Retinal pigment epithelial cell (primary cell): Measurements from ENCODE around the gene KHDC4.
"Not testable (repeated sequence)": the region's sequence is repeated elsewhere in the genome, so short reads cannot be mapped to it uniquely, and the experiment has no call there.

Source experiments
- DNase-seq: peaks from one replicate; pipeline ENCODE4 v3.0.0-alpha.2; 2010; ENCODE audit warnings: low read depth
- H3K4me3 ChIP-seq: 2 replicates; pipeline ENCODE4 v1.5.1; 2011; ENCODE audit warnings: mild to moderate bottlenecking, low read length, control low read depth, moderate library complexity
- TF ChIP-seq, protein P1 (sequence below): conservative IDR thresholded peaks from 2 replicates; pipeline ENCODE4 v1.5.1; 2011; ENCODE audit warnings: low read depth, low read length, control low read depth, inconsistent platforms

The KHDC4 gene

GRCh38 chr1:155900161-155900560 lies 34.1 kb downstream of the KHDC4 start:
- TF ChIP-seq, protein P1, sequence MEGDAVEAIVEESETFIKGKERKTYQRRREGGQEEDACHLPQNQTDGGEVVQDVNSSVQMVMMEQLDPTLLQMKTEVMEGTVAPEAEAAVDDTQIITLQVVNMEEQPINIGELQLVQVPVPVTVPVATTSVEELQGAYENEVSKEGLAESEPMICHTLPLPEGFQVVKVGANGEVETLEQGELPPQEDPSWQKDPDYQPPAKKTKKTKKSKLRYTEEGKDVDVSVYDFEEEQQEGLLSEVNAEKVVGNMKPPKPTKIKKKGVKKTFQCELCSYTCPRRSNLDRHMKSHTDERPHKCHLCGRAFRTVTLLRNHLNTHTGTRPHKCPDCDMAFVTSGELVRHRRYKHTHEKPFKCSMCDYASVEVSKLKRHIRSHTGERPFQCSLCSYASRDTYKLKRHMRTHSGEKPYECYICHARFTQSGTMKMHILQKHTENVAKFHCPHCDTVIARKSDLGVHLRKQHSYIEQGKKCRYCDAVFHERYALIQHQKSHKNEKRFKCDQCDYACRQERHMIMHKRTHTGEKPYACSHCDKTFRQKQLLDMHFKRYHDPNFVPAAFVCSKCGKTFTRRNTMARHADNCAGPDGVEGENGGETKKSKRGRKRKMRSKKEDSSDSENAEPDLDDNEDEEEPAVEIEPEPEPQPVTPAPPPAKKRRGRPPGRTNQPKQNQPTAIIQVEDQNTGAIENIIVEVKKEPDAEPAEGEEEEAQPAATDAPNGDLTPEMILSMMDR: no peak
- no peak for DNase-seq
- H3K4me3 ChIP-seq: no peak overlapping the region

- H3K4me3 ChIP-seq: no peak overlapping the region
- TF ChIP-seq, protein P1: no peak
- DNase-seq: no peak
Observed at GRCh38 chr1:155899683-155900082, 34.5 kb downstream of the KHDC4 start.

GRCh38 chr1:155898888-155899287 lies 35.3 kb downstream of the KHDC4 start:
- TF ChIP-seq, protein P1: no peak
- no peak overlapping the region for H3K4me3 ChIP-seq
- no peak for DNase-seq

DNA sequence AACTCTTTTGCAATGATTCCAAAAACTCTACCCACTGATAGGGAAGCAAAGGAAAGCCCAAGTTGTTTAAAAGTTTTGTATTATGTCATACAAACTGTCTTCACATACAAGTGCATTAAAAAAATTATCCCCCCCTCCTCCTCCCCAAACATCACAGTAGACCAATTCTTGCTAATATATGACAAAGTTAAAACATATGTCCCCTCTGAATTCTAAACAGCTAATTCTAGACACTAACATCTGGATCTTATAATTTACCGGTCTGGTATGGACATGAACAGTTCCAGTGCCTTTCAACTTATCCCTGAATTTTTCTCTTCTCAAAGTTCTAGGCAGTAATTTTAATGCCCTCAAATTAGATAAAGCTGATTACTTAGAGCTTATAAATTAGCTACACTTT lies 36.5 kb downstream of the KHDC4 start:
- TF ChIP-seq, protein P1: no peak
- no peak for DNase-seq
- H3K4me3 ChIP-seq: no peak overlapping the region

- not testable (repeated sequence) for DNase-seq
Observed at GRCh38 chr1:155896476-155896875, 37.7 kb downstream of the KHDC4 start.

DNA sequence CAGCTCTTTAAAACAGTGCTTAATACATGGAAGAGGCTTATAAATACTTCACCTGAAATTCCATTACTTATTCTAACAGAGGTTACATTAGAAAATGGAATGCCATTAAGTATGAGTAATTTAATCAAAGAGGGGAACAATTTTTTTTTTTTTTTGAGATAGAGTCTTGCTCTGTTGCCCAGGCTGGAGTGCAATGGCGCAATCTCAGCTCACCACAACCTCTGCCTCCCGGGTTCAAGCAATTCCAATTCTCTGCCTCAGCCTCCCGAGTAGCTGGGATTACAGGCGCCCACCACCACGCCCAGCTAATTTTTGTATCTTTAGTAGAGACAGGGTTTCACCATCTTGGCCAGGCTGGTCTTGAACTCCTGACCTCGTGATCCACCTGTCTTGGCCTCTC lies 38.6 kb downstream of the KHDC4 start:
- not testable (repeated sequence) for H3K4me3 ChIP-seq, DNase-seq

More at GRCh38 chr1:155896476-155896875, 37.7 kb downstream of the KHDC4 start:
- not testable (repeated sequence) for H3K4me3 ChIP-seq

DNA sequence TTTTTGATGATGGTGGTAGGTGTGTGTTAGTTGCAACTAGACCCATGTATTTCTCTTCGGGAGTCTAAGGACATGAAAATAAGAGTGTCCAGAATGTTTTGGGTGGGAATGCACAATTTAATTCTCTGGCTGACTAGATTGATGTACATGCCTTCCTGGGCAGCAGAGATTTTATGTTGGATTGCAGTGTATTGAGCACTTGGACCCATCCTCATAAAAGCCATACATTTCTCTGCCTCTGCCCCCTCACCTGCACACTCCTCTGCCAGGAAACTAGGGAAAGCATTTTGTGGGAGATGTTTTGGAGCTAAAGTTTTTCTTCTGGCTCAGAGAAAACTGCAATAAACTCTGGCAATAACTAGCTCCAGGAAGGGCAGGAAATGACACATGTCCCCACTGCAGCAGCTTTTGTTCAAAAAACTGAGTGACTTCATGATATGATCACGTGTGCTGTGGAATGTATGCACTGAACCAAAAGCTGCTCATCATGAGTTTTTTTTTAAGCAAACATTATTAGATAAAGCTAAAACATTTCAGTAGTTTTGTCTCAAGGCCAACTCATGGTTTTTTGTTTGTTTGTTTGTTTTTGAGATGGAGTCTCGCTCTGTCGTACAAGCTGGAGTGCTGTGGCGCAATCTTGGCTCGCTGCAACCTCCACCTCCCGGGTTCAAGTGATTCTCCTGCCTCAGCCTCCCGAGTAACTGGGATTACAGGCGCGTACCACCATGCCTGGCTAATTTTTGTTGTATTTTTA lies 40.6 kb downstream of the KHDC4 start:
- TF ChIP-seq, protein P1: no peak
- H3K4me3 ChIP-seq: no peak overlapping the region
- no peak for DNase-seq

DNA sequence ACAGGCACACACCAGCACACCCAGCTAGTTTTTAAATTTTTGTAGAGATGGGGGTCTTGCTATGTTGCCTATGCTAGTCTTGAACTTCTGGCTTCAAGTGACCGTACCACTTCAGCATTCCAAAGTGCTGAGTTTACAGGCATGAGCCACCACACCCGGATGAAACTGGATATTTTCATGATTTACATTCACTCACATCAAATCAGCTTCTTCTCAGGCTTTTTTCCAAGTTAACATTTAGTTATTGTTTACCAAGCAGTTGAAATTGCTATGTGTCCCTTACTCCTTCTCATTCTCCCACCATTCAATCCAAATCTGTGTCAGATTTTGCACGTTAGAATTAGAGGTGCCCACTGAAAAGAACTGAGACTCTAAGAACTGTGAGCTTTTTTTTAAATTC lies 41.4 kb downstream of the KHDC4 start:
- TF ChIP-seq, protein P1: no peak
- no peak overlapping the region for H3K4me3 ChIP-seq
- DNase-seq: no peak
